Stimulated activated CD4-positive, alpha-beta T cell treated with anti-CD3 and anti-CD28 coated beads, TNF-alpha, amount 100 ng/mL, for 24 hours (primary cell): Measurements from ENCODE around the gene NFIX.

Source experiments
- DNase-seq, 3 experiments: peaks; one replicate each; pipeline ENCODE4 v3.0.0-alpha.2; 2020; ENCODE audit warnings: low read depth in 3 of 3

The NFIX gene

DNA sequence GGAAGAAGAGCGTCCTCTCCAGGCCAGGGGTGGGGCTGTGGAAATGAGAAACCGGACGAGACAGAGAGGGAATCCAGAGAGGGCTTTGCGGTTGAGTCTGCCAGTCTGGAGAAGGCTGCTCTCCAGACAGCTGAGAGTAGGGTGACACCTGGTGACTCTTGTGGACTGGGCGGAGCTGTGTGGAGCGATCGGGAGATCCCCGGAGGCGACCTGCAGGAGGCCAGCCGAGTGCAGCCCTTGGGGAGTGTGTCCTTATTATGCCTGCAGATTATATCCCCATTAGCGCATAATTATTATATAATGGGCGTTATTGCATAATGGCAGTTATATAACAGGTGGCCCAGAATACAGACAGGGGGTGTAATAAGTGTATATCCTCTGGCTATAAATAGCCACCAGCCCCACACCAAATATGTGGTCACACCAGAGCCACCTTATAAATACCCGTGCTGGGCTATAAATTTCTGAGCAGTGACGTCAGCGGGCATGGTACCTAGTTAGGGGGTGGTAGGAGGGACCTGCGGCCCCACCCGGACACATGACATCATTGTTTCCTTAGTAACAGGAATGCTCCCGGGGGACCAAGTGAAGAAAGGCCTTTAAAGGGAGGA lies 41.2 kb downstream of the NFIX start:
- no peak for DNase-seq

GRCh38 chr19:13037161-13037560 lies 41.9 kb downstream of the NFIX start:
- DNase-seq = no peak

DNA sequence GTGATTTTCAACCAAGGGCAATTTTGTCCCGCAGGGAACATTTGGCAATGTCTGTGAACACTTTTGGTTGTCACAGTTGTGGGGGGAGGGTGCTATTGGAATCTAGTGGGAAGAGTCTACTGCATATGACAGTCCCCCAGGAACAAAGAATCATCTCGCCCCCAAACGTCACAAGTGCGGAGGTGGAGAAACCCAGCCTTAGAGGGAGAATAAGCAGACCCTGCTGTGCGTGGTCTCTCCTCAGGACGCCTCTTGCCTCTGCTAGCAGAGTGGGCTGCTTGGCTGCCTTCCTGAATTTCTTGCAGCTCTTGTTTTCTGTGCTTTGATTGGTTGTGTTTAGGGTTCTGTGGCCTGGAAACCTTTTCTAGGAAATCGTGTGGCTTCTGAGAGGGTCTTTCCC lies 42.5 kb downstream of the NFIX start:
- DNase-seq = no peak

GRCh38 chr19:13038306-13039210 lies 43.3 kb downstream of the NFIX start:
- DNase-seq = no peak

GRCh38 chr19:13039211-13039789 lies 44.0 kb downstream of the NFIX start:
- DNase-seq = no peak

DNA sequence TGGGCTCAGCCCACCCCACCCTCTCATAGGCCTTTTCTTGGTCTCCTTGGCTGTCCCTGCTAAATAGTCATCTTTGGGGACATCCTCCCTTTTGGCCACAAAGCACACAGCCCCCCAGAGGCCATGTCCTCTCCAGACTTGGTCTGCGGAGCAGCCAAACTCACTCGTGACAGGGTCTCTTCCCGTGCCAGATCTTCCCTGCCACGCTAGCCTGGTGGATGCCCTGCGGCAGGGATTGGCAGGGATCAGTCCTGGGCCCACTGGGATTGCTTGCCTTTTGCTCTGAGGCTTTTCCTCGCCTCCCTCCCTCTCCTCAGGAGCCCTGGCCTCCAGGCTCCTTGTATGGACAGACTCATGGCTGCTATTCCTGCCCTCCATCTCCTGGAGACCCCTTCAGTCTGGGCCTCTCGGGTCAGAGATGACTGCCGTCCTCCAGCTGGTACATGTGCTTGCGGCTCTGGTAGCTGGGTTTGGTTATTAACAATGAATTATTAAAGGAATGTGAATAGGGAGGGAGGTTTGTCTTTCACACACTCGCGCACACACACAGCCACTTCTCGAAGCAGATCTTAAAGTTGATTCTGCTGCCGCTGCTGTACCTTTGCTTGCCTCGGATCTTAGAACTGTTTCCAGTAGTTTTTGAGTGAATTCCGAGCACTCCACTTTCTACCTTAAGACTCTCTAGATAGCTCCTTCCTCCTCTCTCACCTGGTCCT lies 45.1 kb downstream of the NFIX start:
- DNase-seq = no peak

- DNase-seq = no peak
Measured at GRCh38 chr19:13040948-13041292, 45.6 kb downstream of the NFIX start.

- DNase-seq = no peak
Measured at GRCh38 chr19:13042443-13043130, 47.3 kb downstream of the NFIX start.

GRCh38 chr19:13043285-13043684 lies 48.0 kb downstream of the NFIX start:
- no peak for DNase-seq

DNA sequence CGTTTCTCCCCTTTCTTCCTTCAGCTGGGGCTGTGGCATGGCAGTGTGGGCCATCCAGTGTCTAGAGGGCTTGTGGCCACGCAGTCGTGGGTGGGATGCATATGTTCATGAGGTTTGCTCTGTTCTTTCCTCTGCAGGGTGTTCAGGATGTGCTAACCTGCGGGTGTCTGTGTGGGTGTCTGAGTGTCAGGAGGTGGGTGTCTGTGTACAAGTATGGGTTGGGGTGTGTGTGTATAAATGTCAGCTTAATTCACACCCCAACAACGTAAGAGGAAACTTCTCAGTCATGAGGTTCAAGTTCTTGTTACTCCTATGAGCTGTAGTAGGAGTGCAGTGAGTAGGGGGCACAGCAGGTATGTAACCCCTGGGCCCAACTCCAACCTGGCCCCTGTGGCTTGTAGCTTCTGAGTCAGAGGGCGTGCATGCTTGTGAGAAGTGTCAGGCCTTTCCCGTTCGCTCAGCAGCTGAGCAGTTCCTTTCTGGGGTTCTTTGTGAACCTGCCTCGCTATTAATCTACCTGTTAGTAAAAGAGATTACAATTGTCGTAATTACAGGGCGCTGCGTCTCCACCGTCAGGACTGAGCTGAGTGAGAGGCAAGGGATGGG lies 49.1 kb downstream of the NFIX start:
- DNase-seq = no peak

- no peak for DNase-seq
Measured at GRCh38 chr19:13045812-13046211, 50.5 kb downstream of the NFIX start.

GRCh38 chr19:13047374-13047773 lies 52.1 kb downstream of the NFIX start:
- DNase-seq = no peak

- DNase-seq = no peak
Measured at GRCh38 chr19:13050274-13050673, 55.0 kb downstream of the NFIX start.

DNA sequence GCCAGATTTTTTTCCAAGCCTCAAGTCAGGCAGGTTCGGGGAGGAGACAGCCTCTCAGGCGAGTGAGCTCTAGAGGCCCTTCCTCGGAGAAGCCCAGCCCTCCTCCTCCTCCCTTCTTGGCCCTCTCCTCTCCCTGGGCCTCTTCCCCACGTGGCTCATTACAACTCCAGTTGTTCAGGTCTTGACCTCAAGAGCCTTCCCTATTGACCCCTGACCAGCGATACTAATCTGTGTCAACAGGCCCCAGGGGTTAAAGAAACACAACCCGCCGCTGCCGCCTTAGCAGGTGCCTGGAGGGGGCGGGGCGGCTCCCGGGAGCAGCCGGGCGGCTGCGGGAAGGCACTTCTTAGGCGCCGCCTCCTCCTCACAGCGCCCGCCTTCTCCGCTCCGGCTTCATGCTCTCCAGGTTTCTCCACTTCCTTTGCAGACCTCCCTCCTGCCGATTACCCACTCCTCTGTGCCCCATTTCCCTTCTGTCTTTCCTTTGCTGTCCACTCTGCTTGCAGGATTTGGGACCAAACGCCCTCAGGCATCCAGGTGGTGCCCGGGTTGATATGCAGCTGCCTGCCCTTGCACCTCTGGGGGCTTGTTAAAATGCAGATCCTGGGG lies 56.4 kb downstream of the NFIX start:
- peak in 1 of 3 experiments; percentile 45 for DNase-seq

GRCh38 chr19:13052447-13053175 lies 57.3 kb downstream of the NFIX start:
- DNase-seq = no peak

GRCh38 chr19:13053238-13053637 lies 58.0 kb downstream of the NFIX start:
- no peak for DNase-seq

DNA sequence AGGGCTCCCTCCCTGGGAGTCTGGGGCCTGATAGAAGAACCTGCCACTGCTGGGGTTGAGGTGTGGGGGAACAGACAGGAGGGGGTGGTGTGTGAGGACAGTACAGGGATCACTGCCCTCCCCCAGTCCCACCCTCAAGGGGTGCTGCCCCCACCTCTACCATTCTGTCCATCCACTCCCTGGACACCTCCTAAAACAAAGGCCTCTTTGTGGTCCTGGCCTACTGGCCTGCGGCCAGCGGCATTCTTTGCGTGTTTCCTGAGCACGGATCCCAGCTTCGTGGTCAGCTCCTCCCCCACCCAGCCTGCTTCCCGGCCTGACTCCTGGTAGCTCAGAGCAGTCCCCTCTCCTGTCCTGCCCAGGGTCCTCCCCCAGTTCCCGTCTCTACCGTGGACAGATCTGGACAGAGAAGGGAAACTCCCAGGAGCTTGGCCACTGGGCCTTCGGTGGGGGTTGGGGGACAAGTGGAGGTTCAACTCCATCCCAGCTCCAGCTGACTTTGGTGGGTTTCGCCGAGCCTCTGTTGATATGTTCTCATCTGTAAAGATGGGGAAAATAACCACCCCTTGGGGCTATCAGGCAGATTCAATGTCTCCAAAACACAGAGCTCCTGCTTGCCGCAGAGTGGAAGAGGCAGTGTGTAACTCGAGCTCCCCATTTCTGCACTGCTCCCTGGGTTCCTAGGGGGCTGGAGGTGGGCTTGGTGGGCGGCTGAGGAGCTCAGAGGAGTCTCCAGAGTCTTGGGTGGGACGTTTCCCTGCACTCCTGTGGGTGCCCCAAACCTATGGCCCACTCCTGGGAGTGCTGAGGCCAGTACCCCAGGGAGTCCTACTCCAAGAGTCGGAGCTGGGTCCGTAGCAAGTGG lies 58.7 kb downstream of the NFIX start:
- DNase-seq = no peak

DNA sequence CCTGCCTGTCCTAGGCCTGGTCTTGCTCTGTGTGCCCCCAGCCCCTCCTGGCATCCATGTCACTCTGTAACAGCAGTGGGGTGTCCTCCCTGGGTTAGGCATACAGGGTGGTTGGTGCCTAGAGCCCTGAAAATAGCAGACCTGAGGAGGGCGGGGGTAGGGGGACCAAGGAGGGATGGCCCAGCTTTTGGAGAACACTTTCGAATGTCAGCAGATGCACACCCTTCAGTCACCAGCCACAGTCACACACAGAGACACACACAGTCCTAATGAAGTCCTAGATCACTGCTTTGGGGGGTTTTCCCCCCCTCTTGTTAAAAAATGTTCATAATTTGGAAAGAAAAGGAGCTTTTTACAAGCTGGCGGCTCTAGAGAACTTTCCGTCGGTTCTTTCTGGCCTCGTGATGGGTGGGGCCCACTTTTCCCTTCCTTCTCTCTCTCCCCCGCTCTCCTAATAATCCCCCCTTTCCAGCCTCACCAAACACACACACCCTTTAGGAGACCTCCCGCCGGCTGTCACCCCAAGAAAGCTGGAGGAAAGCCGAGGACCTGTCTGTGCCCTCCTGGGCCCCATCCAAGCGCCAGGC lies 59.4 kb downstream of the NFIX start:
- no peak for DNase-seq
